COR-L47 (cell line): Measurements from ENCODE around the gene ARHGAP26.

Experiments used
- DNase-seq: peaks from one replicate; lab custom pipeline; 2025; lab: John Stamatoyannopoulos, UW

The ARHGAP26 gene

GRCh38 chr5:142748568-142749249, 21.5 kb upstream of the ARHGAP26 start:
- DNase-seq = no peak

- DNase-seq = no peak
These were observed 20.9 kb upstream of the ARHGAP26 start for GRCh38 chr5:142749321-142749720.

- DNase-seq = no peak
These were observed 17.0 kb upstream of the ARHGAP26 start for GRCh38 chr5:142753116-142753631.

- DNase-seq = no peak
These were observed 16.1 kb upstream of the ARHGAP26 start for GRCh38 chr5:142754031-142754430.

GRCh38 chr5:142756576-142756975, 13.6 kb upstream of the ARHGAP26 start:
- no peak for DNase-seq

GRCh38 chr5:142757564-142757963, 12.6 kb upstream of the ARHGAP26 start:
- DNase-seq = no peak

GRCh38 chr5:142758062-142758795, 11.9 kb upstream of the ARHGAP26 start:
- DNase-seq = no peak

GRCh38 chr5:142758796-142759145, 11.4 kb upstream of the ARHGAP26 start:
- no peak for DNase-seq

- no peak for DNase-seq
These were observed 6.5 kb upstream of the ARHGAP26 start for GRCh38 chr5:142763701-142764100.

GRCh38 chr5:142767178-142767577, 3.0 kb upstream of the ARHGAP26 start:
- no peak for DNase-seq

- no peak for DNase-seq
These were observed 2.3 kb upstream of the ARHGAP26 start for GRCh38 chr5:142767911-142768310.

- no peak for DNase-seq
These were observed 855 bp upstream of the ARHGAP26 start for GRCh38 chr5:142769251-142769792.

GRCh38 chr5:142770650-142771609, 753 bp downstream of the ARHGAP26 start:
- peak; percentile 18 for DNase-seq

GRCh38 chr5:142771666-142772065, 1.5 kb downstream of the ARHGAP26 start:
- DNase-seq = no peak

GRCh38 chr5:142772446-142773293, 2.5 kb downstream of the ARHGAP26 start:
- DNase-seq = no peak

- DNase-seq = no peak
These were observed 6.9 kb downstream of the ARHGAP26 start for GRCh38 chr5:142777099-142777498.

- DNase-seq = no peak
These were observed 7.7 kb downstream of the ARHGAP26 start for GRCh38 chr5:142777850-142778249.

- DNase-seq = no peak
These were observed 9.1 kb downstream of the ARHGAP26 start for GRCh38 chr5:142779163-142779840.

GRCh38 chr5:142780871-142781270, 10.7 kb downstream of the ARHGAP26 start:
- DNase-seq = no peak

- no peak for DNase-seq
These were observed 12.9 kb downstream of the ARHGAP26 start for GRCh38 chr5:142782976-142783530.
